22Rv1 (cell line): ENCODE results near the gene GTF2A1L.
"Not testable (repeated sequence)": the region's sequence is repeated elsewhere in the genome, so short reads cannot be mapped to it uniquely, and the experiment has no call there.

Experiments
- ZFX ChIP-seq: fragments of 450-650 bp; IDR thresholded peaks from 2 replicates; pipeline ENCODE4 v1.6.1; 2017; ENCODE audit warnings: antibody characterized with exemption, borderline replicate concordance
- TF ChIP-seq, protein P1 (sequence below): fragments of 450-650 bp; IDR thresholded peaks from 2 replicates; pipeline ENCODE4 v1.5.1; 2017; ENCODE audit warnings: mild to moderate bottlenecking

DNA sequence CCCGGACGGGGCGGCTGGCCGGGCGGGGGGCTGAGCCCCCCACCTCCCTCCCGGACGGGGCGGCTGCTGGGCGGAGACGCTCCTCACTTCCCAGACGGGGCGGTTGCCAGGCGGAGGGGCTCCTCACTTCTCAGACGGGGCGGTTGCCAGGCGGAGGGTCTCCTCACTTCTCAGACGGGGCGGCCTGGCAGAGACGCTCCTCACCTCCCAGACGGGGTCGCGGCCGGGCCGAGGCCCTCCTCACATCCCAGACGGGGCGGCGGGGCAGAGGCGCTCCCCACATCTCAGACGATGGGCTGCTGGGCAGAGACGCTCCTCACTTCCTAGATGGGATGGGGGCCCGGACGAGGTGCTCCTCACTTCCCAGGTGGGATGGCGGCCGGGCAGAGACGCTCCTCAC is 3.1 kb upstream of the GTF2A1L start:
- TF ChIP-seq, protein P1, sequence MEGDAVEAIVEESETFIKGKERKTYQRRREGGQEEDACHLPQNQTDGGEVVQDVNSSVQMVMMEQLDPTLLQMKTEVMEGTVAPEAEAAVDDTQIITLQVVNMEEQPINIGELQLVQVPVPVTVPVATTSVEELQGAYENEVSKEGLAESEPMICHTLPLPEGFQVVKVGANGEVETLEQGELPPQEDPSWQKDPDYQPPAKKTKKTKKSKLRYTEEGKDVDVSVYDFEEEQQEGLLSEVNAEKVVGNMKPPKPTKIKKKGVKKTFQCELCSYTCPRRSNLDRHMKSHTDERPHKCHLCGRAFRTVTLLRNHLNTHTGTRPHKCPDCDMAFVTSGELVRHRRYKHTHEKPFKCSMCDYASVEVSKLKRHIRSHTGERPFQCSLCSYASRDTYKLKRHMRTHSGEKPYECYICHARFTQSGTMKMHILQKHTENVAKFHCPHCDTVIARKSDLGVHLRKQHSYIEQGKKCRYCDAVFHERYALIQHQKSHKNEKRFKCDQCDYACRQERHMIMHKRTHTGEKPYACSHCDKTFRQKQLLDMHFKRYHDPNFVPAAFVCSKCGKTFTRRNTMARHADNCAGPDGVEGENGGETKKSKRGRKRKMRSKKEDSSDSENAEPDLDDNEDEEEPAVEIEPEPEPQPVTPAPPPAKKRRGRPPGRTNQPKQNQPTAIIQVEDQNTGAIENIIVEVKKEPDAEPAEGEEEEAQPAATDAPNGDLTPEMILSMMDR: not testable (repeated sequence)
- TF ChIP-seq ZFX: not testable (repeated sequence)
